ENCODE data around the gene CTCFL. TPM values are rescaled to one million over a fixed set of nuclear protein-coding genes. Genes with fewer than 3 reads are reported as not detected.

Gene CTCFL
- total RNA-seq, 1 donor from 2014 or later = 0.21 TPM

- H3K4me1 Mint-ChIP-seq (ENCODE audit: unreplicated experiment) = no peaks in the 10 kb centered on the region
- H3K27ac Mint-ChIP-seq (ENCODE audit: unreplicated experiment) = no peak overlapping the region
- no peak for DNase-seq (ENCODE audit: low spot score)
- no peaks in the 10 kb centered on the region for H3K9me3 Mint-ChIP-seq (ENCODE audit: unreplicated experiment)
- no peaks in the 10 kb centered on the region for H3K36me3 Mint-ChIP-seq (ENCODE audit: low read depth, unreplicated experiment)
- TF ChIP-seq CTCF (IDR thresholded peaks at IDR 0.05; ENCODE audit: unreplicated experiment) = no peak
- H3K4me3 Mint-ChIP-seq (ENCODE audit: unreplicated experiment) = no peak overlapping the region
- H3K27me3 Mint-ChIP-seq (ENCODE audit: unreplicated experiment) = peaks cover 4% of the 10 kb centered on the region
These were observed 33.1 kb upstream of the CTCFL start for GRCh38 chr20:57557926-57558613.

GRCh38 chr20:57556980-57557274, 32.0 kb upstream of the CTCFL start:
- no peak for DNase-seq (ENCODE audit: low spot score)
- Mint-ChIP-seq H3K27ac (ENCODE audit: unreplicated experiment) (no peak overlapping the region), H3K4me1 (ENCODE audit: unreplicated experiment) (no peaks in the 10 kb centered on the region), H3K9me3 (ENCODE audit: unreplicated experiment) (no peaks in the 10 kb centered on the region), H3K36me3 (ENCODE audit: low read depth, unreplicated experiment) (no peaks in the 10 kb centered on the region), H3K4me3 (ENCODE audit: unreplicated experiment) (no peak overlapping the region), H3K27me3 (ENCODE audit: unreplicated experiment) (peaks cover 4% of the 10 kb centered on the region)
- TF ChIP-seq CTCF (IDR thresholded peaks at IDR 0.05; ENCODE audit: unreplicated experiment) = no peak

DNA sequence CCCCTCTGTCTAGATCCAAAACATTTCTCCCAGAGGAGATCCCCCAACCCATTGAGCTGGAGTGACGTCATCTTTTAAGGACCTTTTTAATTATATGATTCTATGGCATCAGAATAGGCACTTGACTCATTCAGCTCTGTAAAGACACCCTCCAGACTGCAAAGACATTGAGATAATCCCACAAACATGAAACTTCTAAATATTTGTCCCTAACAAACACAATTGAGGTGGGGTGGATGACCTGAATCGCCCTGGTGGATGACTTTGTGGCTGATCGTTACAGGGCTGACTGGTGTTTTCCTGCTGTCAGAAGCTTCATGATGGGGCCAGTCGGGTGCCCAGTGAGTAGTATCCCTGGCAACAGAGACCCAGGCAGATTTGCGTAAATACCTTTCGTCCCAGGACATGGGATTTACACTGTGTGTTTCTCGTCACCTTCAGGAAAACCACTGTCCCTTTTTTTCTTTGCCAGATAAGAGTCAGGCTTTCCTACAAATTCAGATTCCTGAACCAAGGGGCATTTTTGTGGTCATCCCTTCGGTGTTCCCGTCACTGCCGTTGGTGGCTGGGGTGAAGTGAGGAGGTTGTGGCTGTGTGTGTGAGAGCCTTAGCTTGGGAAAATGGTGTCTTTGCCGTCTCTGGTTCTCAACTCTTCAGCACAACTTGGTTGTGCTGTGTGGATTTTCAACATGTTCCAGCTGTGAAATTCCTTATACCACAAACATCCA, 30.7 kb upstream of the CTCFL start:
- no peak for DNase-seq (ENCODE audit: low spot score)
- Mint-ChIP-seq H3K27me3 (ENCODE audit: unreplicated experiment) (peaks cover 4% of the 10 kb centered on the region), H3K9me3 (ENCODE audit: unreplicated experiment) (no peaks in the 10 kb centered on the region), H3K27ac (ENCODE audit: unreplicated experiment) (no peak overlapping the region), H3K4me3 (ENCODE audit: unreplicated experiment) (no peak overlapping the region), H3K4me1 (ENCODE audit: unreplicated experiment) (no peaks in the 10 kb centered on the region), H3K36me3 (ENCODE audit: low read depth, unreplicated experiment) (no peaks in the 10 kb centered on the region)
- TF ChIP-seq CTCF (IDR thresholded peaks at IDR 0.05; ENCODE audit: unreplicated experiment) = no peak

- no peak for DNase-seq (ENCODE audit: low spot score)
- Mint-ChIP-seq H3K27ac (ENCODE audit: unreplicated experiment) (no peak overlapping the region), H3K4me3 (ENCODE audit: unreplicated experiment) (no peak overlapping the region), H3K4me1 (ENCODE audit: unreplicated experiment) (no peaks in the 10 kb centered on the region), H3K36me3 (ENCODE audit: low read depth, unreplicated experiment) (no peaks in the 10 kb centered on the region), H3K27me3 (ENCODE audit: unreplicated experiment) (peaks cover 4% of the 10 kb centered on the region), H3K9me3 (ENCODE audit: unreplicated experiment) (no peaks in the 10 kb centered on the region)
- no peak for TF ChIP-seq CTCF (IDR thresholded peaks at IDR 0.05; ENCODE audit: unreplicated experiment)
These were observed 28.6 kb upstream of the CTCFL start for GRCh38 chr20:57553376-57554018.

GRCh38 chr20:57552471-57552870, 27.5 kb upstream of the CTCFL start:
- Mint-ChIP-seq H3K9me3 (ENCODE audit: unreplicated experiment) (no peaks in the 10 kb centered on the region), H3K27ac (ENCODE audit: unreplicated experiment) (no peak overlapping the region), H3K36me3 (ENCODE audit: low read depth, unreplicated experiment) (no peaks in the 10 kb centered on the region), H3K4me1 (ENCODE audit: unreplicated experiment) (no peaks in the 10 kb centered on the region), H3K4me3 (ENCODE audit: unreplicated experiment) (no peak overlapping the region), H3K27me3 (ENCODE audit: unreplicated experiment) (peaks cover 4% of the 10 kb centered on the region)
- TF ChIP-seq CTCF (IDR thresholded peaks at IDR 0.05; ENCODE audit: unreplicated experiment) = no peak
- no peak for DNase-seq (ENCODE audit: low spot score)

Measured in endothelial cell (in vitro differentiated cells).